Right atrium auricular region (tissue), 2 donors: ENCODE results near the gene TENT5A. TPM values are rescaled to one million over a fixed set of nuclear protein-coding genes. Genes with fewer than 3 reads are reported as not detected.

Experiments used
- DNase-seq: peaks from one replicate; pipeline ENCODE4 v3.0.0-alpha.2; 2019; ENCODE audit warnings: low spot score
- H3K27ac ChIP-seq, 2 donors: fragments of 200-600 bp; sonication (generic); 1 replicate in 1 of 2; 2 replicates in 1 of 2; pipeline ENCODE4 v1.5.1; 2016 to 2019
- H3K27me3 ChIP-seq, 2 donors: fragments of 200-600 bp; sonication (generic); one replicate each; pipeline versions ENCODE4 v1.5.1 to v1.6.0; 2017 to 2019
- H3K36me3 ChIP-seq: fragments of 200-600 bp; sonication (generic); one replicate; pipeline ENCODE4 v1.5.1; 2016
- H3K4me1 ChIP-seq, 2 donors: fragments of 200-600 bp; sonication (generic); one replicate each; pipeline versions ENCODE4 v1.5.1 to v1.6.0; 2017 to 2019
- H3K4me3 ChIP-seq, 2 donors: fragments of 200-600 bp; sonication (generic); 1 replicate in 1 of 2; 2 replicates in 1 of 2; pipeline ENCODE4 v1.5.1; 2017 to 2019; ENCODE audit warnings: mild to moderate bottlenecking in 1 of 2, moderate library complexity in 1 of 2
- H3K9me3 ChIP-seq, 2 donors: fragments of 200-600 bp; sonication (generic); one replicate each; pipeline ENCODE4 v1.5.1; 2019
- CTCF ChIP-seq, 2 donors: fragments of 200-600 bp; sonication (generic); IDR thresholded peaks; one replicate each; pipeline ENCODE4 v1.5.1; 2019; ENCODE audit warnings: antibody characterized with exemption in 2 of 2
- total RNA-seq, 2 donors: library from RNA; depleted of rRNA; stranded (reverse); fragments of >200 nt; gene quantifications; one replicate each; pipeline ENCODE4 v1.1.0, GENCODE V29; 2016

The TENT5A gene
- total RNA-seq, 2 donors from 2014 or later: 21.1 to 22.0 TPM

GRCh38 chr6:81718126-81718525, 34.4 kb downstream of the TENT5A start:
- no peaks in the 10 kb centered on the region for H3K36me3 ChIP-seq
- TF ChIP-seq CTCF (IDR thresholded peaks at IDR 0.05): no peak
- H3K27ac ChIP-seq: no peak overlapping the region
- no peak for DNase-seq
- H3K9me3 ChIP-seq: no peaks in the 10 kb centered on the region
- H3K4me1 ChIP-seq: no peaks in the 10 kb centered on the region
- no peaks in the 10 kb centered on the region for H3K27me3 ChIP-seq
- no peak overlapping the region for H3K4me3 ChIP-seq

- DNase-seq: no peak
- no peak for TF ChIP-seq CTCF (IDR thresholded peaks at IDR 0.05)
- no peak overlapping the region for H3K27ac ChIP-seq
- H3K9me3 ChIP-seq: no peaks in the 10 kb centered on the region
- no peaks in the 10 kb centered on the region for H3K36me3 ChIP-seq
- no peaks in the 10 kb centered on the region for H3K27me3 ChIP-seq
- no peaks in the 10 kb centered on the region for H3K4me1 ChIP-seq
- no peak overlapping the region for H3K4me3 ChIP-seq
These were observed 37.8 kb downstream of the TENT5A start for GRCh38 chr6:81714684-81715083.

- Histone ChIP-seq H3K36me3 (no peaks in the 10 kb centered on the region), H3K27ac (no peak overlapping the region), H3K4me1 (no peaks in the 10 kb centered on the region), H3K9me3 (no peaks in the 10 kb centered on the region), H3K4me3 (no peak overlapping the region), H3K27me3 (no peaks in the 10 kb centered on the region)
- no peak for TF ChIP-seq CTCF (IDR thresholded peaks at IDR 0.05)
- DNase-seq: no peak
These were observed 39.3 kb downstream of the TENT5A start for GRCh38 chr6:81713205-81713604.

GRCh38 chr6:81708113-81708699, 44.3 kb downstream of the TENT5A start:
- Histone ChIP-seq H3K36me3 (no peaks in the 10 kb centered on the region), H3K9me3 (no peaks in the 10 kb centered on the region), H3K27me3 (no peaks in the 10 kb centered on the region), H3K27ac (no peak overlapping the region), H3K4me1 (no peaks in the 10 kb centered on the region), H3K4me3 (no peak overlapping the region)
- no peak for TF ChIP-seq CTCF (IDR thresholded peaks at IDR 0.05)
- DNase-seq: no peak

GRCh38 chr6:81704700-81705099, 47.8 kb downstream of the TENT5A start:
- no peaks in the 10 kb centered on the region for H3K36me3 ChIP-seq
- no peaks in the 10 kb centered on the region for H3K9me3 ChIP-seq
- H3K27me3 ChIP-seq: no peaks in the 10 kb centered on the region
- peaks cover 0 to 6% of the 10 kb centered on the region in 2 donors for H3K4me1 ChIP-seq
- H3K4me3 ChIP-seq: no peak overlapping the region
- DNase-seq: no peak
- no peak for TF ChIP-seq CTCF (IDR thresholded peaks at IDR 0.05)
- H3K27ac ChIP-seq: no peak overlapping the region

GRCh38 chr6:81700414-81700813, 52.1 kb downstream of the TENT5A start:
- DNase-seq: no peak
- Histone ChIP-seq H3K9me3 (no peaks in the 10 kb centered on the region), H3K27ac (no peak overlapping the region), H3K27me3 (no peaks in the 10 kb centered on the region), H3K36me3 (no peaks in the 10 kb centered on the region), H3K4me1 (peaks cover 0 to 13% of the 10 kb centered on the region in 2 donors), H3K4me3 (no peak overlapping the region)
- TF ChIP-seq CTCF (IDR thresholded peaks at IDR 0.05): no peak
